ENCODE results near the gene TNRC6B.

The TNRC6B gene

DNA sequence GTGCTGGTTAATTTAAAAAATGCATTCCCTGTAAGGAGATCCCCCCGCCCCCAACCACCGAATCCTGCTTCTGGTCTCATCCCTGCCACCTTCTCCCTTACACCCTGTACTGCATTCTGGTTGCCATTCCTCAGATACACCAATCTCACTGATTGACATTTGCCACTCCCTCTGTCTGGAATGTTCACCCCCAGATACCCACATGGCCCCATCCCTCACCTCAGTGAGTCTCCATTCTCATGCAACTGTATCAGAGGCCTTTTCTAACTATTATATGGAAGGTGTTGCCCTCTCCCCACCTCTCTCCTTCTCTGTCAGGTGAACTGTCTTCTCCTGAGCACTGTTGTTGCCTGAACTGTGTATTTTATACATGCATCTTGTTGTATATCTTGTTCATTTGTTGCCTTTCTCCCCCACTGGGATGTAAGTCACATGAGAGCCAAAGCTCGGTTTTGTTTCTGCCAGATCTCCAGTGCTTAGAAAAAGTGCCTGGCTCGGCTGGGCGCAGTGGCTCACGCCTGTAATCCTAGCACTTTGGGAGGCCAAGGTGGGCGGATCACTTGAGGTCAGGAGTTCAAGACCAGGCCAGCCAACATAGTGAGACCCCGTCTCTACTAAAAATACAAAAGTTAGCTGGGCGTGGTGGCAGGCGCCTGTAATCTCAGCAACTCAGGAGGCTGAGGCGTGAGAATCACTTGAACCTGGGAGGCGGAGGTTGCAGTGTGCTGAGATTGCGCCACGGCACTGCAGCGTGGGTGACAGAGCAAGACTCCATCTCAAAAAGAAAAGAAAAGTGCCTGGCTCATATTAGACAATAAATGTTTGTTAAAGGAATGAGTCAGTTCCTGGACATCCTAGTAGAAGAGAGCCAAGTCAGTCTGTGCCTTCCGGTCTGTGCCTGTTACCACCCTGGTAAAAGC lies 61.0 kb downstream of the TNRC6B start:
- Histone ChIP-seq H3K27me3 (ENCODE audit: insufficient read depth, poor library complexity, severe bottlenecking) (no peaks in the 10 kb centered on the region), H3K4me3 (replicated peaks; ENCODE audit: insufficient read depth, low read length) (no peak overlapping the region), H3K27ac (replicated peaks) (no peak overlapping the region)
- TF ChIP-seq GABPA (IDR thresholded peaks at IDR 0.05; ENCODE audit: low read depth) (no peak), SPI1 (IDR thresholded peaks at IDR 0.05; ENCODE audit: borderline replicate concordance, low read depth) (no peak), POLR2AphosphoS5 (IDR thresholded peaks at IDR 0.05; ENCODE audit: low read depth) (no peak)
- TF ChIP-seq, protein P1, sequence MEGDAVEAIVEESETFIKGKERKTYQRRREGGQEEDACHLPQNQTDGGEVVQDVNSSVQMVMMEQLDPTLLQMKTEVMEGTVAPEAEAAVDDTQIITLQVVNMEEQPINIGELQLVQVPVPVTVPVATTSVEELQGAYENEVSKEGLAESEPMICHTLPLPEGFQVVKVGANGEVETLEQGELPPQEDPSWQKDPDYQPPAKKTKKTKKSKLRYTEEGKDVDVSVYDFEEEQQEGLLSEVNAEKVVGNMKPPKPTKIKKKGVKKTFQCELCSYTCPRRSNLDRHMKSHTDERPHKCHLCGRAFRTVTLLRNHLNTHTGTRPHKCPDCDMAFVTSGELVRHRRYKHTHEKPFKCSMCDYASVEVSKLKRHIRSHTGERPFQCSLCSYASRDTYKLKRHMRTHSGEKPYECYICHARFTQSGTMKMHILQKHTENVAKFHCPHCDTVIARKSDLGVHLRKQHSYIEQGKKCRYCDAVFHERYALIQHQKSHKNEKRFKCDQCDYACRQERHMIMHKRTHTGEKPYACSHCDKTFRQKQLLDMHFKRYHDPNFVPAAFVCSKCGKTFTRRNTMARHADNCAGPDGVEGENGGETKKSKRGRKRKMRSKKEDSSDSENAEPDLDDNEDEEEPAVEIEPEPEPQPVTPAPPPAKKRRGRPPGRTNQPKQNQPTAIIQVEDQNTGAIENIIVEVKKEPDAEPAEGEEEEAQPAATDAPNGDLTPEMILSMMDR (IDR thresholded peaks at IDR 0.05; ENCODE audit: insufficient read depth, low read length): no peak
- TF ChIP-seq, protein P2, sequence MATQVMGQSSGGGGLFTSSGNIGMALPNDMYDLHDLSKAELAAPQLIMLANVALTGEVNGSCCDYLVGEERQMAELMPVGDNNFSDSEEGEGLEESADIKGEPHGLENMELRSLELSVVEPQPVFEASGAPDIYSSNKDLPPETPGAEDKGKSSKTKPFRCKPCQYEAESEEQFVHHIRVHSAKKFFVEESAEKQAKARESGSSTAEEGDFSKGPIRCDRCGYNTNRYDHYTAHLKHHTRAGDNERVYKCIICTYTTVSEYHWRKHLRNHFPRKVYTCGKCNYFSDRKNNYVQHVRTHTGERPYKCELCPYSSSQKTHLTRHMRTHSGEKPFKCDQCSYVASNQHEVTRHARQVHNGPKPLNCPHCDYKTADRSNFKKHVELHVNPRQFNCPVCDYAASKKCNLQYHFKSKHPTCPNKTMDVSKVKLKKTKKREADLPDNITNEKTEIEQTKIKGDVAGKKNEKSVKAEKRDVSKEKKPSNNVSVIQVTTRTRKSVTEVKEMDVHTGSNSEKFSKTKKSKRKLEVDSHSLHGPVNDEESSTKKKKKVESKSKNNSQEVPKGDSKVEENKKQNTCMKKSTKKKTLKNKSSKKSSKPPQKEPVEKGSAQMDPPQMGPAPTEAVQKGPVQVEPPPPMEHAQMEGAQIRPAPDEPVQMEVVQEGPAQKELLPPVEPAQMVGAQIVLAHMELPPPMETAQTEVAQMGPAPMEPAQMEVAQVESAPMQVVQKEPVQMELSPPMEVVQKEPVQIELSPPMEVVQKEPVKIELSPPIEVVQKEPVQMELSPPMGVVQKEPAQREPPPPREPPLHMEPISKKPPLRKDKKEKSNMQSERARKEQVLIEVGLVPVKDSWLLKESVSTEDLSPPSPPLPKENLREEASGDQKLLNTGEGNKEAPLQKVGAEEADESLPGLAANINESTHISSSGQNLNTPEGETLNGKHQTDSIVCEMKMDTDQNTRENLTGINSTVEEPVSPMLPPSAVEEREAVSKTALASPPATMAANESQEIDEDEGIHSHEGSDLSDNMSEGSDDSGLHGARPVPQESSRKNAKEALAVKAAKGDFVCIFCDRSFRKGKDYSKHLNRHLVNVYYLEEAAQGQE (IDR thresholded peaks at IDR 0.05; ENCODE audit: insufficient replicate concordance, low read depth): no peak
- no peak for DNase-seq (ENCODE audit: low read depth in 1 of 2, low spot score in 1 of 2)

DNA sequence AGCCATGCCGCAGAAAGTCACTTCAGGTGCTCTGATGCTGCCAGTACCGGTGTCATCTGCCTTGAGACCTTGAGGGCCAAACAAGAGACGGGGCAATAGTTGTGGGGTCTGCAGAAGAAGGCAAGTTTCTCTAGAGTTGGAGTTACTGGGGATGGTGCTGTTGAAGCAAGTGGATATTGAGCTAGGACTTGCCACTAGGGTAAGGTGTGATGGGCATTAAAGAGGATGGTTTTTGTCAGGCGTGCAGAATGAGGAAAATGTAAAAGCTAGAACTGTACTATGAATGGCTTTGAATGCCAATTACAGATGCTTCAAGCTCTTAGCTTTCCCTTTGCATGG lies 61.6 kb downstream of the TNRC6B start:
- no peak for DNase-seq (ENCODE audit: low read depth in 1 of 2, low spot score in 1 of 2)
- H3K4me3 ChIP-seq (replicated peaks; ENCODE audit: insufficient read depth, low read length): no peak overlapping the region
- TF ChIP-seq GABPA (IDR thresholded peaks at IDR 0.05; ENCODE audit: low read depth): no peak
- TF ChIP-seq, protein P1 (IDR thresholded peaks at IDR 0.05; ENCODE audit: insufficient read depth, low read length): no peak
- TF ChIP-seq, protein P2 (IDR thresholded peaks at IDR 0.05; ENCODE audit: insufficient replicate concordance, low read depth): no peak
- no peak for TF ChIP-seq SPI1 (IDR thresholded peaks at IDR 0.05; ENCODE audit: borderline replicate concordance, low read depth)
- no peak for TF ChIP-seq POLR2AphosphoS5 (IDR thresholded peaks at IDR 0.05; ENCODE audit: low read depth)
- H3K27me3 ChIP-seq (ENCODE audit: insufficient read depth, poor library complexity, severe bottlenecking): no peaks in the 10 kb centered on the region
- no peak overlapping the region for H3K27ac ChIP-seq (replicated peaks)

- Histone ChIP-seq H3K4me3 (replicated peaks; ENCODE audit: insufficient read depth, low read length) (no peak overlapping the region), H3K27me3 (ENCODE audit: insufficient read depth, poor library complexity, severe bottlenecking) (no peaks in the 10 kb centered on the region), H3K27ac (replicated peaks) (no peak overlapping the region)
- TF ChIP-seq POLR2AphosphoS5 (IDR thresholded peaks at IDR 0.05; ENCODE audit: low read depth): no peak
- TF ChIP-seq, protein P2 (IDR thresholded peaks at IDR 0.05; ENCODE audit: insufficient replicate concordance, low read depth): no peak
- TF ChIP-seq, protein P1 (IDR thresholded peaks at IDR 0.05; ENCODE audit: insufficient read depth, low read length): no peak
- no peak for TF ChIP-seq GABPA (IDR thresholded peaks at IDR 0.05; ENCODE audit: low read depth)
- TF ChIP-seq SPI1 (IDR thresholded peaks at IDR 0.05; ENCODE audit: borderline replicate concordance, low read depth): no peak
- DNase-seq (ENCODE audit: low read depth in 1 of 2, low spot score in 1 of 2): no peak
Observed at GRCh38 chr22:40240160-40240559, 62.4 kb downstream of the TNRC6B start.

Measured in HL-60 (cell line).